GM12891 (cell line): ENCODE data around the gene ABHD8.

ENCODE experiments used
- DNase-seq: peaks from one replicate; pipeline ENCODE4 v3.0.0; 2011; ENCODE audit warnings: low spot score; ENCODE audit not compliant: insufficient read length
- FAIRE-seq: peaks from 2 replicates; lab custom pipeline; 2011; peaks lifted over from hg19 to GRCh38; lab: Jason Lieb, UNC
- PAX5 ChIP-seq: IDR thresholded peaks from 2 replicates; pipeline ENCODE4 v1.6.1; 2011; ENCODE audit warnings: low read length, moderate library complexity, mild to moderate bottlenecking; ENCODE audit not compliant: insufficient read depth, severe bottlenecking
- POLR2A ChIP-seq: IDR thresholded peaks from 2 replicates; pipeline ENCODE4 v1.6.1; 2011; ENCODE audit warnings: low read depth, low read length, control low read depth
- POLR2AphosphoS5 ChIP-seq: IDR thresholded peaks from 2 replicates; pipeline ENCODE4 v1.6.1; 2011; ENCODE audit warnings: low read depth, low read length, control low read depth
- POU2F2 ChIP-seq: IDR thresholded peaks from 2 replicates; pipeline ENCODE4 v1.6.1; 2011; ENCODE audit warnings: low read depth, mild to moderate bottlenecking, control low read depth, low read length, moderate library complexity
- SPI1 ChIP-seq: IDR thresholded peaks from 2 replicates; pipeline ENCODE4 v1.6.1; 2011; ENCODE audit warnings: low read depth, low read length, control low read depth
- TAF1 ChIP-seq: IDR thresholded peaks from 2 replicates; pipeline ENCODE4 v1.6.1; 2011; ENCODE audit warnings: low read depth, low read length, control low read depth

The ABHD8 gene

GRCh38 chr19:17256130-17256529, 47.1 kb downstream of the ABHD8 start:
- no peak for TF ChIP-seq POU2F2
- TF ChIP-seq TAF1: no peak
- no peak for TF ChIP-seq POLR2A
- TF ChIP-seq SPI1: no peak
- TF ChIP-seq PAX5: no peak
- TF ChIP-seq POLR2AphosphoS5: no peak
- no peak for FAIRE-seq
- no peak for DNase-seq

GRCh38 chr19:17255150-17255621, 48.0 kb downstream of the ABHD8 start:
- DNase-seq (no peak), FAIRE-seq (no peak)
- TF ChIP-seq POU2F2 (no peak), TAF1 (no peak), SPI1 (no peak), PAX5 (no peak), POLR2AphosphoS5 (no peak), POLR2A (no peak)

- TF ChIP-seq POLR2AphosphoS5 (no peak), POU2F2 (no peak), SPI1 (no peak)
- DNase-seq (no peak), FAIRE-seq (no peak)
Measured at GRCh38 chr19:17254636-17255035, 48.6 kb downstream of the ABHD8 start.

GRCh38 chr19:17249887-17250548, 53.2 kb downstream of the ABHD8 start:
- TF ChIP-seq POU2F2 (no peak), TAF1 (no peak)
- FAIRE-seq (peak; percentile 5), DNase-seq (no peak)

- 0 out of 2 replicates have a peak, but pooled peaks have one; percentile 21 for TF ChIP-seq POU2F2
- TF ChIP-seq TAF1: no peak
- no peak for TF ChIP-seq PAX5
- no peak for TF ChIP-seq SPI1
- DNase-seq (no peak), FAIRE-seq (no peak)
Measured at GRCh38 chr19:17248011-17248776, 55.0 kb downstream of the ABHD8 start.

GRCh38 chr19:17246681-17247425, 56.4 kb downstream of the ABHD8 start:
- FAIRE-seq (no peak), DNase-seq (no peak)
- TF ChIP-seq POU2F2 (no peak), POLR2A (no peak), SPI1 (no peak), PAX5 (no peak), TAF1 (no peak), POLR2AphosphoS5 (no peak)

- peak; percentile 31 for FAIRE-seq
- TF ChIP-seq POU2F2 (no peak), POLR2A (no peak), TAF1 (no peak), POLR2AphosphoS5 (no peak)
Measured at GRCh38 chr19:17245535-17245984, 57.7 kb downstream of the ABHD8 start, which contains the start of gene NR2F6. Gene NR2F6 (minus strand): TSS chr19:17245919. CDS start chr19:17245220, 699 bp downstream.

GRCh38 chr19:17244618-17245534, 58.3 kb downstream of the ABHD8 start:
- DNase-seq (no peak), FAIRE-seq (no peak)

More at GRCh38 chr19:17245535-17245984, 57.7 kb downstream of the ABHD8 start, which contains the start of gene NR2F6:
- DNase-seq: no peak

More at GRCh38 chr19:17244618-17245534, 58.3 kb downstream of the ABHD8 start:
- TF ChIP-seq POU2F2: no peak
- TF ChIP-seq PAX5: no peak
- TF ChIP-seq SPI1: no peak
- TF ChIP-seq POLR2A: no peak
- TF ChIP-seq POLR2AphosphoS5: no peak
- TF ChIP-seq TAF1: no peak
